ENCODE measurements around the gene ZCCHC3. TPM values are rescaled to one million over a fixed set of nuclear protein-coding genes. Genes with fewer than 3 reads are reported as not detected.

ZCCHC3 gene
- total and polyA plus RNA-seq, 4 donors: 2.4 to 22.1 (median 5.6) TPM

- DNase-seq (ENCODE audit: low spot score): peak; percentile 82
- H3K9me3 ChIP-seq (ENCODE audit: control insufficient read depth in 4 of 4, low read length in 3 of 4): no peaks in the 10 kb centered on the region
- WGBS: 1% methylated on average over 61 of the region's 61 CpGs
- H3K27me3 ChIP-seq (ENCODE audit: control insufficient read depth in 4 of 4, insufficient read depth in 4 of 4, low read length in 3 of 4): no peaks in the 10 kb centered on the region
- peaks cover 0 to 23% (median 13%) of the 10 kb centered on the region in 4 donors for H3K4me1 ChIP-seq (ENCODE audit: control insufficient read depth in 4 of 4, insufficient read depth in 4 of 4, low read length in 3 of 4)
- TF ChIP-seq HNF4G (IDR thresholded peaks at IDR 0.05) (no peak), GABPA (IDR thresholded peaks at IDR 0.05 in 1 of 2, conservative IDR thresholded peaks at IDR 0.05 in 1 of 2) (peak; percentile 19 to 54)
- H3K36me3 ChIP-seq (ENCODE audit: control insufficient read depth in 4 of 4, insufficient read depth in 3 of 4, low read depth in 1 of 4, low read length in 3 of 4): no peaks in the 10 kb centered on the region
- peak overlapping the region; percentile 52 to 85 for H3K27ac ChIP-seq (ENCODE audit: low read depth in 1 of 2, low read length in 2 of 2)
- peak overlapping the region in 1 of 2 donors; percentile 31 for H3K9ac ChIP-seq (ENCODE audit: low read depth in 1 of 2, low read length in 2 of 2)
- H3K4me3 ChIP-seq (ENCODE audit: low read depth in 1 of 3, low read length in 3 of 3): peak overlapping the region; percentile 63 to 72 (median 67)
These were observed 50.5 kb downstream of the ZCCHC3 start for GRCh38 chr20:347640-348484.

GRCh38 chr20:348972-349841 lies 51.8 kb downstream of the ZCCHC3 start:
- H3K4me1 ChIP-seq (ENCODE audit: control insufficient read depth in 4 of 4, insufficient read depth in 4 of 4, low read length in 3 of 4): peaks cover 0 to 23% (median 13%) of the 10 kb centered on the region in 4 donors
- H3K4me3 ChIP-seq (ENCODE audit: low read depth in 1 of 3, low read length in 3 of 3): no peak overlapping the region
- 82% methylated on average over 19 of the region's 19 CpGs for WGBS
- peak; percentile 67 for TF ChIP-seq SP1 (IDR thresholded peaks at IDR 0.05)
- TF ChIP-seq FOXA1 (IDR thresholded peaks at IDR 0.05): peak; percentile 77
- TF ChIP-seq HNF4A (conservative IDR thresholded peaks at IDR 0.05): peak; percentile 80 to 87
- TF ChIP-seq RAD21 (IDR thresholded peaks at IDR 0.05): peak in 1 of 2 donors; percentile 36
- TF ChIP-seq CTCF (IDR thresholded peaks at IDR 0.05; ENCODE audit: low read depth, low read length, missing input control): no peak
- peak; percentile 87 for TF ChIP-seq FOXA2 (IDR thresholded peaks at IDR 0.05)
- no peak for TF ChIP-seq GABPA (IDR thresholded peaks at IDR 0.05 in 1 of 2, conservative IDR thresholded peaks at IDR 0.05 in 1 of 2)
- no peak for TF ChIP-seq JUND (IDR thresholded peaks at IDR 0.05)
- TF ChIP-seq ATF3 (IDR thresholded peaks at IDR 0.05): no peak
- TF ChIP-seq RXRA (IDR thresholded peaks at IDR 0.05): peak; percentile 60 to 79
- TF ChIP-seq MAX (IDR thresholded peaks at IDR 0.05): no peak
- no peak for TF ChIP-seq REST (IDR thresholded peaks at IDR 0.05)
- TF ChIP-seq YY1 (IDR thresholded peaks at IDR 0.05): no peak
- peak; percentile 38 for TF ChIP-seq HNF4G (IDR thresholded peaks at IDR 0.05)
- H3K27ac ChIP-seq (ENCODE audit: low read depth in 1 of 2, low read length in 2 of 2): no peak overlapping the region
- H3K9me3 ChIP-seq (ENCODE audit: control insufficient read depth in 4 of 4, low read length in 3 of 4): no peaks in the 10 kb centered on the region
- no peaks in the 10 kb centered on the region for H3K27me3 ChIP-seq (ENCODE audit: control insufficient read depth in 4 of 4, insufficient read depth in 4 of 4, low read length in 3 of 4)
- no peaks in the 10 kb centered on the region for H3K36me3 ChIP-seq (ENCODE audit: control insufficient read depth in 4 of 4, insufficient read depth in 3 of 4, low read depth in 1 of 4, low read length in 3 of 4)
- no peak for DNase-seq (ENCODE audit: low spot score)
- H3K9ac ChIP-seq (ENCODE audit: low read depth in 1 of 2, low read length in 2 of 2): no peak overlapping the region

Other genes with a start within 250 kb of the ZCCHC3 start
- not detected for gene DEFB125, start 209.9 kb upstream of the ZCCHC3 start, total RNA-seq
- gene DEFB125, start 209.9 kb upstream of the ZCCHC3 start, polyA plus RNA-seq: not detected
- gene DEFB126, start 155.0 kb upstream of the ZCCHC3 start, total RNA-seq: not detected
- not detected for gene DEFB126, start 155.0 kb upstream of the ZCCHC3 start, polyA plus RNA-seq
- gene DEFB127, start 140.1 kb upstream of the ZCCHC3 start, total RNA-seq: not detected
- not detected for gene DEFB127, start 140.1 kb upstream of the ZCCHC3 start, polyA plus RNA-seq
- not detected for gene DEFB128, start 107.9 kb upstream of the ZCCHC3 start, total RNA-seq
- not detected for gene DEFB128, start 107.9 kb upstream of the ZCCHC3 start, polyA plus RNA-seq
- gene DEFB129, start 70.3 kb upstream of the ZCCHC3 start, total RNA-seq: not detected
- gene DEFB129, start 70.3 kb upstream of the ZCCHC3 start, polyA plus RNA-seq: not detected
- under 1 TPM in 1 of 2 donors, not detected in 1; 0.08 TPM for gene DEFB132, start 39.8 kb upstream of the ZCCHC3 start, total RNA-seq
- under 1 TPM in 1 of 2 donors, not detected in 1; 0.08 TPM for gene DEFB132, start 39.8 kb upstream of the ZCCHC3 start, polyA plus RNA-seq
- gene C20orf96, start 6.8 kb upstream of the ZCCHC3 start, total RNA-seq: 1 to 10 TPM; 1.2 to 2.2 TPM
- gene C20orf96, start 6.8 kb upstream of the ZCCHC3 start, polyA plus RNA-seq: 1 to 10 TPM in 1 of 2 donors, under 1 TPM in 1; 0.70 to 2.6 TPM
- gene SOX12, start 28.0 kb downstream of the ZCCHC3 start, total RNA-seq: 1 to 10 TPM in 1 of 2 donors, under 1 TPM in 1; 0.67 to 4.2 TPM
- gene SOX12, start 28.0 kb downstream of the ZCCHC3 start, polyA plus RNA-seq: 1 to 10 TPM; 1.3 to 2.0 TPM
- gene NRSN2, start 49.5 kb downstream of the ZCCHC3 start, total RNA-seq: 10 to 100 TPM in 1 of 2 donors, 1 to 10 TPM in 1; 1.9 to 12.0 TPM
- 1 to 10 TPM; 3.5 to 6.0 TPM for gene NRSN2, start 49.5 kb downstream of the ZCCHC3 start, polyA plus RNA-seq
- gene TRIB3, start 83.2 kb downstream of the ZCCHC3 start, total RNA-seq: 10 to 100 TPM in 1 of 2 donors, 1 to 10 TPM in 1; 4.8 to 36.3 TPM
- gene TRIB3, start 83.2 kb downstream of the ZCCHC3 start, polyA plus RNA-seq: 10 to 100 TPM; 41.2 to 63.1 TPM
- 10 to 100 TPM; 18.0 to 48.3 TPM for gene RBCK1, start 110.7 kb downstream of the ZCCHC3 start, total RNA-seq
- 10 to 100 TPM; 61.3 to 62.6 TPM for gene RBCK1, start 110.7 kb downstream of the ZCCHC3 start, polyA plus RNA-seq
- gene TBC1D20, start 165.0 kb downstream of the ZCCHC3 start, total RNA-seq: 10 to 100 TPM; 14.4 to 18.9 TPM
- gene TBC1D20, start 165.0 kb downstream of the ZCCHC3 start, polyA plus RNA-seq: 1 to 10 TPM; 8.7 to 9.4 TPM
- 10 to 100 TPM; 60.2 to 60.3 TPM for gene CSNK2A1, start 246.2 kb downstream of the ZCCHC3 start, total RNA-seq
- gene CSNK2A1, start 246.2 kb downstream of the ZCCHC3 start, polyA plus RNA-seq: 10 to 100 TPM; 17.0 to 19.3 TPM

All from liver (tissue), 9 donors.